ENCODE data around the gene MIPEP.
A peak's percentile ranks its signal among the peaks of the same experiment; 100 is the strongest.

MIPEP gene

GRCh38 chr13:23741879-23742510 is 147.2 kb downstream of the MIPEP start:
- no peak for DNase-seq

- DNase-seq = no peak
These were observed 149.2 kb downstream of the MIPEP start for GRCh38 chr13:23740002-23740401.

GRCh38 chr13:23739596-23739995 is 149.6 kb downstream of the MIPEP start:
- no peak for DNase-seq

GRCh38 chr13:23736541-23736940 is 152.7 kb downstream of the MIPEP start:
- DNase-seq = no peak

- DNase-seq = no peak
These were observed 153.9 kb downstream of the MIPEP start for GRCh38 chr13:23735329-23735728.

GRCh38 chr13:23731709-23732108 is 157.5 kb downstream of the MIPEP start:
- DNase-seq = no peak

GRCh38 chr13:23730251-23730650 is 158.9 kb downstream of the MIPEP start:
- DNase-seq = no peak

- DNase-seq = no peak
These were observed 159.7 kb downstream of the MIPEP start for GRCh38 chr13:23729531-23729930.

- no peak for DNase-seq
These were observed 160.4 kb downstream of the MIPEP start for GRCh38 chr13:23728807-23729206.

GRCh38 chr13:23725922-23726321 is 163.3 kb downstream of the MIPEP start:
- no peak for DNase-seq

- DNase-seq = no peak
These were observed 164.8 kb downstream of the MIPEP start for GRCh38 chr13:23724196-23724970.

GRCh38 chr13:23723471-23723870 is 165.7 kb downstream of the MIPEP start:
- no peak for DNase-seq

GRCh38 chr13:23722726-23723453 is 166.3 kb downstream of the MIPEP start:
- no peak for DNase-seq

- no peak for DNase-seq
These were observed 170.2 kb downstream of the MIPEP start for GRCh38 chr13:23718996-23719395.

- no peak for DNase-seq
These were observed 172.8 kb downstream of the MIPEP start for GRCh38 chr13:23716401-23716800.

- DNase-seq = peak; percentile 72
These were observed 173.4 kb downstream of the MIPEP start for GRCh38 chr13:23715762-23716235.

GRCh38 chr13:23715092-23715761 is 174.0 kb downstream of the MIPEP start:
- no peak for DNase-seq

- no peak for DNase-seq
These were observed 174.5 kb downstream of the MIPEP start for GRCh38 chr13:23714672-23715071.

- DNase-seq = no peak
These were observed 177.8 kb downstream of the MIPEP start for GRCh38 chr13:23711355-23711754.

GRCh38 chr13:23710366-23710765 is 178.8 kb downstream of the MIPEP start:
- no peak for DNase-seq

- no peak for DNase-seq
These were observed 179.7 kb downstream of the MIPEP start for GRCh38 chr13:23709536-23709935.

GRCh38 chr13:23707674-23708073 is 181.5 kb downstream of the MIPEP start:
- no peak for DNase-seq

GRCh38 chr13:23705583-23705982 is 183.6 kb downstream of the MIPEP start:
- DNase-seq = no peak

All from islet precursor cell (in vitro differentiated cells).